Measurements from ENCODE around the gene SLC2A3.

SLC2A3 gene

DNA sequence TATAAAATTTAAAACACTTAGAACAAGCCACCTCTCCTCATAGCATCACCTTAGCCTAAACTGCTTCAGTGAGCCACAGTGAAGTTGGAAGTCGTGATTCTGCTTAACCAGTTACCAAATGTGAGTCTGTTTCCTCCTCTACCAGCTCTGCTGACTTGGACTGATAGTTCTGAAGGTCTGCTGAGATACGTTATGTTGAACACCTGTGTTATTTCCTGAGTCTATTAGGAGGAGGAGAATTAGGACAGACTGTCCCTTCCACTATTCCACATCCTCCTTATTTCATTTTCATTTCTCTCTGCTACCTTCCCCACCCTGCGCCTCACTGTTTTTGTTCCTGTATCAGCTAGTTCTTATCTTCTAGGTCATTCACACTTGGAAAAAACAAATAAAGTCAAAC lies 65.7 kb downstream of the SLC2A3 start:
- TF ChIP-seq, protein P1, sequence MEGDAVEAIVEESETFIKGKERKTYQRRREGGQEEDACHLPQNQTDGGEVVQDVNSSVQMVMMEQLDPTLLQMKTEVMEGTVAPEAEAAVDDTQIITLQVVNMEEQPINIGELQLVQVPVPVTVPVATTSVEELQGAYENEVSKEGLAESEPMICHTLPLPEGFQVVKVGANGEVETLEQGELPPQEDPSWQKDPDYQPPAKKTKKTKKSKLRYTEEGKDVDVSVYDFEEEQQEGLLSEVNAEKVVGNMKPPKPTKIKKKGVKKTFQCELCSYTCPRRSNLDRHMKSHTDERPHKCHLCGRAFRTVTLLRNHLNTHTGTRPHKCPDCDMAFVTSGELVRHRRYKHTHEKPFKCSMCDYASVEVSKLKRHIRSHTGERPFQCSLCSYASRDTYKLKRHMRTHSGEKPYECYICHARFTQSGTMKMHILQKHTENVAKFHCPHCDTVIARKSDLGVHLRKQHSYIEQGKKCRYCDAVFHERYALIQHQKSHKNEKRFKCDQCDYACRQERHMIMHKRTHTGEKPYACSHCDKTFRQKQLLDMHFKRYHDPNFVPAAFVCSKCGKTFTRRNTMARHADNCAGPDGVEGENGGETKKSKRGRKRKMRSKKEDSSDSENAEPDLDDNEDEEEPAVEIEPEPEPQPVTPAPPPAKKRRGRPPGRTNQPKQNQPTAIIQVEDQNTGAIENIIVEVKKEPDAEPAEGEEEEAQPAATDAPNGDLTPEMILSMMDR (conservative IDR thresholded peaks at IDR 0.05; ENCODE audit: control insufficient read depth, insufficient read depth, low read depth, low read length) = no peak
- H3K4me3 ChIP-seq (ENCODE audit: control insufficient read depth, low read depth, low read length) = no peak overlapping the region
- no peak for DNase-seq (ENCODE audit: low read depth)
